ENCODE measurements around the gene CKB. TPM values are rescaled to one million over a fixed set of nuclear protein-coding genes. Genes with fewer than 3 reads are reported as not detected.

Gene CKB
- total and polyA plus RNA-seq, 4 donors, result 199 to 1,311 (median 755) TPM

DNA sequence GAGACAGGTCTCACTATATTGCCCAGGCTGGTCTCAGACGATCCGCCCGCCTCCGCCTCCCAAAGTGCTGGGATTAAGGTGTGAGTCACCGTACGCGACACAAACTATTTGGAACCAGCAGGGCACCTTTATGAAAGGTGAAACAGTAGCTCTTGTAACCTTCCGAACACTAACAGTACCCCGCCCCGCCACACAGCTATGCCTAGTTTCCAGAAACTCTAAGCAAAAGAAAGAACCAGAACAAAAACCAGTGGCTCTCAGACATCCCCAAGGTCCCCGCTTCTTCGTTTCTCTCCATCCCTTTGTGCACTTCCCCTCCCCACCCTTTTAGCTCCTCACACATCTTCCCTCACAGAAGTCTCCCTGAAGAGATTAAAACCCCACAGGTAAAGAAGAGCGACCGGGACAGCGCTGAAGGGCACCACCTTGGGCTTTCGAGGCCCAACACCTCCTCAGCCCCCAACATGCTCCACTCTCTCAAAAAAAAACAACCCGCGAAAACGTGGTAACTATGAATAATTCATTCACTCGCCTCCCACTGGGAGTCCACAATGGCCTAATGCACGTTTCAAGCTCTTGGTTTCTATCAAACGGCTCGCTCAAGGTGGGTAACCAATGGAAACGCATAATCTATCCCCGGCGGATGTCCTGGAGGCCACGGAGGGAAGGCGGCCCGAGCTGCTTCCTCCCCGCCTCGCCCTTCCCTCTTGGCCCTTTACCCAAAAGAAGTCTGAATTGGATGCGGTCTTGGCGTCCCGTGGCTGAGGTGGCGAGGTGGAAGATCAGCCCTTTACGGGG lies 39.0 kb upstream of the CKB start:
- Histone ChIP-seq H3K27ac (ENCODE audit: low read depth, low read length) (peak overlapping the region; percentile 84), H3K9me3 (ENCODE audit: control insufficient read depth, insufficient read depth, low read length) (no peaks in the 10 kb centered on the region), H3K4me1 (ENCODE audit: control insufficient read depth, insufficient read depth, low read length) (peaks cover 32% of the 10 kb centered on the region), H3K27me3 (ENCODE audit: control insufficient read depth, insufficient read depth, low read length) (no peaks in the 10 kb centered on the region), H3K4me3 (ENCODE audit: low read depth, low read length) (peak overlapping the region; percentile 92), H3K36me3 (ENCODE audit: control insufficient read depth, insufficient read depth, low read length) (peaks cover 11% of the 10 kb centered on the region)
- WGBS (ENCODE audit: insufficient coverage), result 6% methylated on average over 36 of the region's 36 CpGs
- DNase-seq (ENCODE audit: low read depth in 4 of 6, low spot score in 6 of 6), result peak in 1 of 6 donors; percentile 53

DNA sequence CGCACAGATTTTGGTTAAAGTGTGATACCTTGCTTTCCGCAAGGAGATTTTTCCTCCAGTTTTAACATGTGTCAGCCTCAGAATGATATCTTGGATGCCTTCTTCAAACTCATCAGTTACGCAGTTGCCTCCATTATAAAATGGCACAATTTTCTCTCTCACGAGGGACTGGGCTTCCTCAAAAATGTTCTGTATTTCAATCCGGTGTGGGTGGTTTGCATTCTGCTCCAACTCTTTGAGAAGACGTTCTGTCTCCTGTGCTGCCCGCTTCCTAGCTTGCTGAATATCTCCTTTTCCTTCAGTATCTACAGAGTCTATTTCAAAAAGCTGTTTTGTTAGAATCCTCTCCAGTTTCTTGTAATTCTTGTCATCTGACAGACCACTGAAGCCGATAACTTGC lies 38.1 kb upstream of the CKB start:
- H3K4me1 ChIP-seq (ENCODE audit: control insufficient read depth, insufficient read depth, low read length), result peaks cover 32% of the 10 kb centered on the region

DNA sequence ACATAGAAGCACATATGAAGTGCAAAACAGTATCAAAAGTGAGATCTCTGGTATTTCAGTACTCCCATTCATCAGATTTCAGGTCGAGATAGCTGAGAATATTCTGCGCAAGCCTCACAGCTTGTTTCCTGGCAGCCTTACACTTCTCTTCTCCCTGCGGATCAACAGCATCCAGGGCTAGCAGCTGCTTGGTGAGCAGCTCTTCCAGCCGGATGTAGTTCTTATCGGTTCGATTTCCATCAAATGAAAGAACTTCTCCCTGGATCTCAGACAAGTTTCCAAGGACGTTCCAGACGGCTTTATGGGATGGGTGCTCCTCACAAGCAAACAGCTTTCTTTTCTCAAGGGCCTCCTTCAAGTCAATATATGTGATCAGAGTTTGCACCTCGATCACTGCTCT lies 37.1 kb upstream of the CKB start:
- peaks cover 32% of the 10 kb centered on the region for H3K4me1 ChIP-seq (ENCODE audit: control insufficient read depth, insufficient read depth, low read length)
- H3K27ac ChIP-seq (ENCODE audit: low read depth, low read length), result no peak overlapping the region
- 71% methylated on average over 4 of the region's 9 CpGs for WGBS (ENCODE audit: insufficient coverage)
- H3K36me3 ChIP-seq (ENCODE audit: control insufficient read depth, insufficient read depth, low read length), result peaks cover 6% of the 10 kb centered on the region
- no peak for DNase-seq (ENCODE audit: low read depth in 4 of 6, low spot score in 6 of 6)
- H3K27me3 ChIP-seq (ENCODE audit: control insufficient read depth, insufficient read depth, low read length), result no peaks in the 10 kb centered on the region
- no peaks in the 10 kb centered on the region for H3K9me3 ChIP-seq (ENCODE audit: control insufficient read depth, insufficient read depth, low read length)
- H3K4me3 ChIP-seq (ENCODE audit: low read depth, low read length), result no peak overlapping the region

More for the DNA sequence above, 38.1 kb upstream of the CKB start:
- Histone ChIP-seq H3K36me3 (ENCODE audit: control insufficient read depth, insufficient read depth, low read length) (peaks cover 6% of the 10 kb centered on the region), H3K27me3 (ENCODE audit: control insufficient read depth, insufficient read depth, low read length) (no peaks in the 10 kb centered on the region), H3K27ac (ENCODE audit: low read depth, low read length) (no peak overlapping the region), H3K9me3 (ENCODE audit: control insufficient read depth, insufficient read depth, low read length) (no peaks in the 10 kb centered on the region), H3K4me3 (ENCODE audit: low read depth, low read length) (no peak overlapping the region)
- no peak for DNase-seq (ENCODE audit: low read depth in 4 of 6, low spot score in 6 of 6)
- 100% methylated on average over 1 of the region's 8 CpGs for WGBS (ENCODE audit: insufficient coverage)

DNA sequence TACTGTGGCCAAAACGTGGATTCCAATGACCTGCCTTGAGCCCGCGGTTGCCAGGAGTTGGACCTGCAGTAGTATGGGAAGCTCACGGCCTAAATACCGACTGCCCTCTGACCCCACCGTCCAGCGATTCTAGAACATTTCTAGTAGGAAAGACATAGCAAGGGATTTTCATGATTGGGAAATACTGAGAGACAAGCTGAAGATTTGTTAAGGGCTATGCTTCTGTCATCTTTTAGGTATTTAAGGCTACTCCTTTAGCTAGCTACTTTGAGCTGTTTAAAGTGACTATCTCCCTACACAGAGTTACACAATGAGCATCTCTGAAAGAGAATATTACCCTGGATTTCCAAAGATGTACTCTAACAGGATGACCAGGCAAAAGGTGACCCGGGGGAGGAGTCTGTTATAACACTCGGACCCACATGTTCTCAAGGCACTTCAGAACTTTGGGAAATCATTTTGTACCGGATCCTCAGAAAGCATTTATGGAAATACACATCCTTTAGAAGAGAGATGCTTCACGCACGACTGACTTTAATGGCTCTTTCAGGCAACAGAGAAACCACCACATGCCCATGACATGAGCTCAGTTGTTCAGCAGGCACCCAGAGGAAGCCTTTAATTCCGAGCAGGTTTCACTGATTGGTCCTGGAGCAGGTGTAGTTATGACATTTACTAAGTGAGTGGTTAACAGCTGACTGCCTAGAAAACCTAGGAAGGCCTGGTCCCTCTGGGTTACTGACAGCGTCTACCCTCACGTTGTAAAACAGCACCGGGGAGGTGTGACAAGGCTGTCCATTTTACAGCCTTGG lies 35.6 kb upstream of the CKB start:
- H3K9me3 ChIP-seq (ENCODE audit: control insufficient read depth, insufficient read depth, low read length), result no peaks in the 10 kb centered on the region
- H3K36me3 ChIP-seq (ENCODE audit: control insufficient read depth, insufficient read depth, low read length), result peaks cover 10% of the 10 kb centered on the region
- H3K4me3 ChIP-seq (ENCODE audit: low read depth, low read length), result no peak overlapping the region
- peak in 1 of 6 donors; percentile 35 for DNase-seq (ENCODE audit: low read depth in 4 of 6, low spot score in 6 of 6)
- WGBS (ENCODE audit: insufficient coverage), result 80% methylated on average over 11 of the region's 16 CpGs
- no peaks in the 10 kb centered on the region for H3K27me3 ChIP-seq (ENCODE audit: control insufficient read depth, insufficient read depth, low read length)
- H3K27ac ChIP-seq (ENCODE audit: low read depth, low read length), result no peak overlapping the region
- peaks cover 21% of the 10 kb centered on the region for H3K4me1 ChIP-seq (ENCODE audit: control insufficient read depth, insufficient read depth, low read length)

DNA sequence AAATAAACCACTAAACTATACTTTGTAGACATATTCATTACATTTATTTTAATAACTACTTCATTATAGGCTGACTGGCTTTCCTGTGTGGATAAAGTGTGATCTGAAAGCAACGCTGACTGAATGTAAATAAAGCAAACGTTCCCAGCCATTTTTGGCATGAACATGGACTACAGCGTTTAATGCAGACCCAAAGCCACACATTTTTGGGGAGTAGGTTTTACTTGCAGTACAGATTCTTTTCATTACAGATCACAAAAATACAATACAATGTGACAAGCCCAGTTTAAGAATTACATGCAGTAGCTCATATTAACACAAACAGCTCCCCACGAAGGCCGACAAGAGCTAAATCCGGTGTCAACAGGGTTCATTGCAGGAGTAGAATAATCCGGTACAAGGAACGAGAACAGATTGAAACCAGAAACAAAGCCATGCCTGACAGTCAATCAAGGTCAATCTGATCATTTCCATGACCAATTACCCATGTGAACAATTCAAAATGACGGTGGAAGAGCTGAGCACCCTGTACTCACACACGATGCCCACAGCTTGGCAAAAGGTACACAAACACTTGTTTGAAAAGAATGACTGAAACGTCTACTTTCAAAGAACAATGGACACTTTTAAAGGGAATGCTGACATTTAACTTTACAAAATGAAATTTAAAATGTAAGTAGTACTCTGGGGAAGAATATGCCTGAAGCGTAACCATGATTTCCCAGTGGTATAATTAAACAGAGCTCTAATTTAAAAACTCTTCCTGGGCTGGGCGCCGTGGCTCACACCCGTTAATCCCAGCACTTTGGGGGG lies 34.5 kb upstream of the CKB start:
- H3K4me3 ChIP-seq (ENCODE audit: low read depth, low read length), result no peak overlapping the region
- peaks cover 10% of the 10 kb centered on the region for H3K36me3 ChIP-seq (ENCODE audit: control insufficient read depth, insufficient read depth, low read length)
- peaks cover 27% of the 10 kb centered on the region for H3K4me1 ChIP-seq (ENCODE audit: control insufficient read depth, insufficient read depth, low read length)
- H3K9me3 ChIP-seq (ENCODE audit: control insufficient read depth, insufficient read depth, low read length), result no peaks in the 10 kb centered on the region
- 48% methylated on average over 9 of the region's 15 CpGs for WGBS (ENCODE audit: insufficient coverage)
- peak in 1 of 6 donors; percentile 48 for DNase-seq (ENCODE audit: low read depth in 4 of 6, low spot score in 6 of 6)
- no peaks in the 10 kb centered on the region for H3K27me3 ChIP-seq (ENCODE audit: control insufficient read depth, insufficient read depth, low read length)
- no peak overlapping the region for H3K27ac ChIP-seq (ENCODE audit: low read depth, low read length)

DNA sequence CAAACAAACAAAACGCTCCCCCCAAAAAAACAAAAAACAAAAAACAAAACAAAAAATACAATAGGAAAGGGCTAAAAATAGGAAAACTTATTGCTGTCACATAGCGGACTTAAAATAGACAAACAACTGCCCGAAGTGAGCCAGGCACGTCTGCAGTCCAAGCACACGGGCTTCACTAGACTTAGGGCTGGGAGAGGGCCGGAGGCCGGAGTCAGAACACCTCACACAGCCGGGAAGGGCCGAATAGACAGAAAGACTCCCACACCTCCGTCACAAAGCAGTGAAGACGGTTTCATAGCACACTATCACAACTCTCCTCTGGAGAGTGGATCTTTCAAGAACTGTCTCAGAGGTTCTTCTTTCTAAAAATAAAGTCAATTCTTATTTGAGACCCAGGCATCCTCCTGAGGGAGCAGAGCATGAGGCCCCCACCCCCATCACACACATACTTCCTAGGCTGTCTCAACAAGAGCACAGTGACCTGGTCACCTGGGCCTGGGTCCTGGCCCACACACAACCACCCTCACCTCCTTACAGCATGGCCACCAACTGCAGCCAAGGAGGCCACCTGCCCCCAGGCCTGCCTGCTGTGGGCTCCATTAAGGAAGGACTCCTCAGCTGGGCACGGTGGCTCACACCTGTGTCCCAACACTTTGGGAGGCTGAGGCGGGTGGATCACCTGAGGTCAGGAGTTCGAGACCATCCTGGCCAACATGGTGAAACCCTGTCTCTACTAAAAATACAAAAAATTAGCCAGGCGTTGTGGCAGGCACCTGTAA lies 33.1 kb upstream of the CKB start:
- peaks cover 31% of the 10 kb centered on the region for H3K4me1 ChIP-seq (ENCODE audit: control insufficient read depth, insufficient read depth, low read length)
- no peak for DNase-seq (ENCODE audit: low read depth in 4 of 6, low spot score in 6 of 6)

DNA sequence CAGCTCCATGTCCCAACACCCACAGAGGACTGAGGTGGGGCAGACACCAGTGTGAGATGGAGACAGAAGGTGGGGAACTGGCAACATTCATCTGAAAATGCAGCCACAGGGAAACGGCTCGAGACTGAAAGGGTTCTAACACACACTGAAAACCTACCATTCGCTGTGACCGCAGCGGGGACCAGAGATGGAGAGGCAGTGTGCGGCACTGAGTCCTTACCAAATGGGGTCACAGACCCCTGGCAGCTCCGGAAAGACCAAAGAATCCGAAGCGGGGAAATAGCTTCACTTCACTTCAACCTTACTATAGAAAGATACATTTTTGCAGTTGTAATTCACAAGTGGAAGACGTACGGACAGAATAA lies 30.2 kb upstream of the CKB start:
- peaks cover 18% of the 10 kb centered on the region for H3K36me3 ChIP-seq (ENCODE audit: control insufficient read depth, insufficient read depth, low read length)
- H3K4me1 ChIP-seq (ENCODE audit: control insufficient read depth, insufficient read depth, low read length), result peaks cover 51% of the 10 kb centered on the region
- no peak overlapping the region for H3K27ac ChIP-seq (ENCODE audit: low read depth, low read length)
- 92% methylated on average over 7 of the region's 11 CpGs for WGBS (ENCODE audit: insufficient coverage)
- DNase-seq (ENCODE audit: low read depth in 4 of 6, low spot score in 6 of 6), result no peak
- H3K27me3 ChIP-seq (ENCODE audit: control insufficient read depth, insufficient read depth, low read length), result no peaks in the 10 kb centered on the region
- no peak overlapping the region for H3K4me3 ChIP-seq (ENCODE audit: low read depth, low read length)
- no peaks in the 10 kb centered on the region for H3K9me3 ChIP-seq (ENCODE audit: control insufficient read depth, insufficient read depth, low read length)

More for the DNA sequence above, 33.1 kb upstream of the CKB start:
- Histone ChIP-seq H3K27ac (ENCODE audit: low read depth, low read length) (no peak overlapping the region), H3K36me3 (ENCODE audit: control insufficient read depth, insufficient read depth, low read length) (peaks cover 14% of the 10 kb centered on the region), H3K27me3 (ENCODE audit: control insufficient read depth, insufficient read depth, low read length) (no peaks in the 10 kb centered on the region), H3K4me3 (ENCODE audit: low read depth, low read length) (no peak overlapping the region), H3K9me3 (ENCODE audit: control insufficient read depth, insufficient read depth, low read length) (no peaks in the 10 kb centered on the region)
- 85% methylated on average over 12 of the region's 15 CpGs for WGBS (ENCODE audit: insufficient coverage)

DNA sequence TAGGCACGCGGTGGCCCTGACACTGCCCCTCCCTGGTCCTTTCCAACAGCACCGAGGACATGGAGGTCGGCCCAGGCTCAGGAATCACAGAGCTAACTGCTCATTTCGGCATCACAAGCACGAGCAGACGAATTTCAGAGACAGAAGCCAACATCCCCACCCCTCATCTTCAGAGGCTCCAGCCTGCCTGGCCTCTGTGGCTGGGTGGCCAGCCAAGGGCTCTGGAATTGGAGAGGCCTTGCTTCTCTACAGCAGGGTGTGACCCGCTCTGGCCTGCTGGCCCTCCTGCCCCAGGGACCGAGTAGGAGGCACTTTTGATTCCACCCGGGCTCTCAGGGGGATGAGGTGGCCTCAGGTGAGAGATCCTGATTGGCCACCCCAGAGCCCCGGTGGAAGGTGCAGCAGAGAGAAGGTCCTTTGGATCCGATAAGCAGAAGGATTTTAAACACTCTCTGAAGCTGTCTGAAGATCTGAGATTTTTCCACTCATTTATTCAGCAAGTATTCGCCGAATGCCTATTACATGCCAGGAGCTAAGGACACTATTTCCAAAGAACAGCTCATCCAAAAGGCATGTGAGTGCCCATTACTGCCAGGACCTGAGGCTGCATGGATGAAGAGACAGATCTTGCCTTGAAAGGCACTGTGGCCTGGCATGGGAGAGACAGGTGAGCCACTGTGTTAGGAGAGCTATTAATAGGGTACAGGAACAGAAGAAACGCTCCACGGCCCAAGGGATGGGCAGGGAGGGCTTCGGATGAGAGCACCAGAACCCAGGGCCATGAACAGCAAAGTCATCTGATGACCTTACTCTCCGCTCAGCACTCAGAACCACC lies 29.6 kb upstream of the CKB start:
- H3K27ac ChIP-seq (ENCODE audit: low read depth, low read length), result peak overlapping the region; percentile 79
- peaks cover 49% of the 10 kb centered on the region for H3K4me1 ChIP-seq (ENCODE audit: control insufficient read depth, insufficient read depth, low read length)
- no peak overlapping the region for H3K4me3 ChIP-seq (ENCODE audit: low read depth, low read length)
- no peak for DNase-seq (ENCODE audit: low read depth in 4 of 6, low spot score in 6 of 6)
- WGBS (ENCODE audit: insufficient coverage), result 78% methylated on average over 13 of the region's 18 CpGs
- H3K27me3 ChIP-seq (ENCODE audit: control insufficient read depth, insufficient read depth, low read length), result no peaks in the 10 kb centered on the region
- H3K36me3 ChIP-seq (ENCODE audit: control insufficient read depth, insufficient read depth, low read length), result peaks cover 20% of the 10 kb centered on the region
- H3K9me3 ChIP-seq (ENCODE audit: control insufficient read depth, insufficient read depth, low read length), result no peaks in the 10 kb centered on the region

Data from spinal cord (tissue), 10 donors.